Suprapubic skin (tissue), 4 donors: Measurements from ENCODE around the gene GPR33.

Experiments used
- CTCF ChIP-seq, 2 donors: fragments of 200-600 bp in 1 of 2; fragments of 450-650 bp in 1 of 2; sonication (generic) in 1 of 2; IDR thresholded peaks; one replicate each; pipeline ENCODE4 v1.5.1; 2016 to 2019; ENCODE audit warnings: antibody characterized with exemption in 2 of 2, mild to moderate bottlenecking in 1 of 2, moderate library complexity in 1 of 2
- EP300 ChIP-seq: sonication (generic); formaldehyde crosslinking; IDR thresholded peaks from one replicate; pipeline ENCODE4 v1.6.1; 2017; ENCODE audit warnings: antibody characterized with exemption
- POLR2A ChIP-seq, 2 donors: fragments of 450-650 bp; IDR thresholded peaks; one replicate each; pipeline ENCODE4 v1.6.1; 2017; ENCODE audit warnings: antibody characterized with exemption in 2 of 2, mild to moderate bottlenecking in 2 of 2, moderate library complexity in 2 of 2
- POLR2AphosphoS5 ChIP-seq, 3 donors: sonication (generic); formaldehyde crosslinking; IDR thresholded peaks; one replicate each; pipeline ENCODE4 v1.6.1; 2017; ENCODE audit warnings: antibody characterized with exemption in 3 of 3

- TF ChIP-seq CTCF (IDR thresholded peaks at IDR 0.05) (no peak), POLR2A (IDR thresholded peaks at IDR 0.05) (no peak), POLR2AphosphoS5 (IDR thresholded peaks at IDR 0.05) (no peak), EP300 (no peak)
Observed at GRCh38 chr14:31486764-31487163, 1.1 kb downstream of the GPR33 start.
